ENCODE results near the gene HEG1. TPM values are rescaled to one million over a fixed set of nuclear protein-coding genes. Genes with fewer than 3 reads are reported as not detected.

Gene HEG1
- total RNA-seq, 5 donors from 2014 or later (not counting 1 experiment from before 2014, with no cell fraction given), result 22.6 to 27.6 (median 25.6) TPM

- peaks cover 28 to 34% of the 10 kb centered on the region in 2 experiments for H3K4me1 ChIP-seq (ENCODE audit: control insufficient read depth in 1 of 2, extremely low read depth in 1 of 2, insufficient read depth in 2 of 2, low read length in 2 of 2)
- Mint-ChIP-seq H3K4me3 (no peak overlapping the region), H3K9me3 (no peaks in the 10 kb centered on the region), H3K36me3 (peaks cover 63% of the 10 kb centered on the region), H3K4me1 (peaks cover 65 to 70% (median 69%) of the 10 kb centered on the region in 3 donors), H3K27ac (peak overlapping the region in 1 of 2 donors; percentile 17), H3K27me3 (no peaks in the 10 kb centered on the region)
- no peak for DNase-seq
- ChIA-PET POLR2A (no interaction called here), CTCF (no interaction called here)
- no peak overlapping the region for H3K4me3 ChIP-seq (ENCODE audit: control insufficient read depth in 1 of 2, extremely low read depth in 1 of 2, low read length in 1 of 2)
- WGBS (ENCODE audit: insufficient coverage), result 100% methylated on average over 1 of the region's 2 CpGs
- H3K27me3 ChIP-seq (replicated peaks in 1 of 2; ENCODE audit: control insufficient read depth in 2 of 2, extremely low read depth in 1 of 2, insufficient read depth in 2 of 2, low read length in 1 of 2), result no peaks in the 10 kb centered on the region
- no peak overlapping the region for H3K27ac ChIP-seq (ENCODE audit: low read length)
- peaks cover 13 to 46% of the 10 kb centered on the region in 2 donors for H3K36me3 ChIP-seq (ENCODE audit: control insufficient read depth in 2 of 2, extremely low read depth in 1 of 2, insufficient read depth in 1 of 2, low read length in 1 of 2)
- ATAC-seq (replicated peaks in 1 of 4), result no peak
- no peaks in the 10 kb centered on the region for H3K9me3 ChIP-seq
Observed at GRCh38 chr3:125025642-125026041, 30.2 kb downstream of the HEG1 start.

GRCh38 chr3:125024817-125025216, 31.0 kb downstream of the HEG1 start:
- POLR2A ChIA-PET, result interaction anchor here in 1 of 2 donors (0.6 kb wide), 1 partner anchor 325 kb away, joined by 3 read pairs; no protein-coding TSS in a partner anchor
- H3K4me3 Mint-ChIP-seq, result peak overlapping the region in 1 of 3 donors; percentile 41
- peaks cover 13 to 54% of the 10 kb centered on the region in 2 donors for H3K36me3 ChIP-seq (ENCODE audit: control insufficient read depth in 2 of 2, extremely low read depth in 1 of 2, insufficient read depth in 1 of 2, low read length in 1 of 2)

DNA sequence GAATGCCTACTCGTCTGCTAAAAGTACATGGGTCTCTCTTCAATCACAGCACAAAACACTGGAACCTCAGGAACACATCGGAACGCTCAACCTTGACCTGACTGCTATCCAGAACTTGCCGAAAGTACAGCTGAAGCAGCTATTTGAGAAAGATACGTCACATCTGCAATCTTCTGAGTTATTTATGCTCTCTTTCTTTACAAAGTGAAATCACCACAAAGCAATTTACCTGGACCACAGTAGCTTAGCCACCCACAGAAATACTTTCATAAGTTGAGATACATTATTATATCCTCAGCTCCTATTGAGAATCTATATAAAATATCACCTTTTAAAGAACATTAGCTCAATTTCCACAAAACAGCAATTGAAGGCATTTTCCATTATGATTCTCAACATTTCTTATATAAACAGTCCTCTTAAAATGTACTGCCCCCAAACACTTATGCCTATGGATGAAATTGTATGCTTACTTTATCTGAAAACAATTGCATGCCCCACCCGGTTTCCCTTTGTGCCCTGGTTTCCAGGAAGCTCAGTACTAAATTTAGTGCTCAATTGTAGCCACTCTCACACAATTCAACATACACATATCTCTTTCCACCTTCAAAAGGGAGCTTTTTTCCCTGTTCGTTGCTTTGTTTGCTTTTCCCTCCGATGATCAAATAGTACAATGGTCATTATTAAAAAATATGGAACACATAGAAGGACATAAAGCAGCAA, 31.8 kb downstream of the HEG1 start:
- Mint-ChIP-seq H3K27me3 (no peaks in the 10 kb centered on the region), H3K36me3 (peaks cover 69% of the 10 kb centered on the region), H3K4me3 (peak overlapping the region in 1 of 3 donors; percentile 41), H3K27ac (peak overlapping the region; percentile 41 to 81), H3K4me1 (peaks cover 68 to 71% (median 70%) of the 10 kb centered on the region in 3 donors), H3K9me3 (no peaks in the 10 kb centered on the region)
- ChIA-PET CTCF (interaction anchor here (0.5 to 0.6 kb wide), 3 partner anchors 11 to 332 kb away, joined by 3 read pairs; no protein-coding TSS in a partner anchor), POLR2A (interaction anchor here (0.6 to 1.0 kb wide), 3 partner anchors 9 to 325 kb away, joined by 3 read pairs; no protein-coding TSS in a partner anchor)
- Histone ChIP-seq H3K27ac (ENCODE audit: low read length) (no peak overlapping the region), H3K36me3 (ENCODE audit: control insufficient read depth in 2 of 2, extremely low read depth in 1 of 2, insufficient read depth in 1 of 2, low read length in 1 of 2) (peaks cover 14 to 58% of the 10 kb centered on the region in 2 donors), H3K27me3 (replicated peaks in 1 of 2; ENCODE audit: control insufficient read depth in 2 of 2, extremely low read depth in 1 of 2, insufficient read depth in 2 of 2, low read length in 1 of 2) (no peaks in the 10 kb centered on the region), H3K4me3 (ENCODE audit: control insufficient read depth in 1 of 2, extremely low read depth in 1 of 2, low read length in 1 of 2) (no peak overlapping the region), H3K4me1 (ENCODE audit: control insufficient read depth in 1 of 2, extremely low read depth in 1 of 2, insufficient read depth in 2 of 2, low read length in 2 of 2) (peaks cover 32 to 34% of the 10 kb centered on the region in 2 experiments), H3K9me3 (no peaks in the 10 kb centered on the region)
- ATAC-seq (replicated peaks in 1 of 4) (no peak), DNase-seq (no peak)
- WGBS (ENCODE audit: insufficient coverage), result 83% methylated on average over 5 of the region's 8 CpGs

More at GRCh38 chr3:125024817-125025216, 31.0 kb downstream of the HEG1 start:
- Mint-ChIP-seq H3K27ac (peak overlapping the region; percentile 44 to 87), H3K4me1 (peaks cover 60 to 65% (median 63%) of the 10 kb centered on the region in 3 donors), H3K9me3 (no peaks in the 10 kb centered on the region), H3K36me3 (peaks cover 62% of the 10 kb centered on the region), H3K27me3 (no peaks in the 10 kb centered on the region)
- CTCF ChIA-PET, result interaction anchor here (0.5 to 0.6 kb wide), 3 partner anchors 11 to 398 kb away, joined by 3 read pairs; no protein-coding TSS in a partner anchor
- no peak overlapping the region for H3K27ac ChIP-seq (ENCODE audit: low read length)
- H3K4me3 ChIP-seq (ENCODE audit: control insufficient read depth in 1 of 2, extremely low read depth in 1 of 2, low read length in 1 of 2), result peak overlapping the region in 1 of 2 donors; percentile 32
- H3K4me1 ChIP-seq (ENCODE audit: control insufficient read depth in 1 of 2, extremely low read depth in 1 of 2, insufficient read depth in 2 of 2, low read length in 2 of 2), result peaks cover 28 to 34% of the 10 kb centered on the region in 2 experiments
- no peaks in the 10 kb centered on the region for H3K27me3 ChIP-seq (replicated peaks in 1 of 2; ENCODE audit: control insufficient read depth in 2 of 2, extremely low read depth in 1 of 2, insufficient read depth in 2 of 2, low read length in 1 of 2)
- 100% methylated on average over 1 of the region's 5 CpGs for WGBS (ENCODE audit: insufficient coverage)
- DNase-seq (no peak), ATAC-seq (replicated peaks in 1 of 4) (no peak)
- no peaks in the 10 kb centered on the region for H3K9me3 ChIP-seq

GRCh38 chr3:125022206-125022605, 33.6 kb downstream of the HEG1 start:
- Histone ChIP-seq H3K9me3 (no peaks in the 10 kb centered on the region), H3K4me3 (ENCODE audit: control insufficient read depth in 1 of 2, extremely low read depth in 1 of 2, low read length in 1 of 2) (no peak overlapping the region), H3K27me3 (replicated peaks in 1 of 2; ENCODE audit: control insufficient read depth in 2 of 2, extremely low read depth in 1 of 2, insufficient read depth in 2 of 2, low read length in 1 of 2) (no peaks in the 10 kb centered on the region), H3K27ac (ENCODE audit: low read length) (no peak overlapping the region), H3K36me3 (ENCODE audit: control insufficient read depth in 2 of 2, extremely low read depth in 1 of 2, insufficient read depth in 1 of 2, low read length in 1 of 2) (peaks cover 13 to 49% of the 10 kb centered on the region in 2 donors), H3K4me1 (ENCODE audit: control insufficient read depth in 1 of 2, extremely low read depth in 1 of 2, insufficient read depth in 2 of 2, low read length in 2 of 2) (peaks cover 33 to 37% of the 10 kb centered on the region in 2 experiments)
- Mint-ChIP-seq H3K27ac (no peak overlapping the region), H3K4me3 (peak overlapping the region in 1 of 3 donors; percentile 37), H3K27me3 (no peaks in the 10 kb centered on the region), H3K4me1 (peaks cover 64 to 68% (median 65%) of the 10 kb centered on the region in 3 donors), H3K36me3 (peaks cover 62% of the 10 kb centered on the region), H3K9me3 (no peaks in the 10 kb centered on the region)
- ChIA-PET POLR2A (interaction anchor here in 1 of 2 donors (0.6 kb wide), 1 partner anchor 263 kb away, joined by 5 read pairs; no protein-coding TSS in a partner anchor), CTCF (interaction anchor here in 1 of 2 donors (0.6 to 0.8 kb wide), 2 partner anchors 20 to 386 kb away, joined by 3 read pairs; no protein-coding TSS in a partner anchor)
- ATAC-seq (replicated peaks in 1 of 4), result no peak
- peak in 1 of 35 experiments; percentile 11 for DNase-seq
- no CpG with 5 or more reads among the region's 2 CpGs for WGBS (ENCODE audit: insufficient coverage)

DNA sequence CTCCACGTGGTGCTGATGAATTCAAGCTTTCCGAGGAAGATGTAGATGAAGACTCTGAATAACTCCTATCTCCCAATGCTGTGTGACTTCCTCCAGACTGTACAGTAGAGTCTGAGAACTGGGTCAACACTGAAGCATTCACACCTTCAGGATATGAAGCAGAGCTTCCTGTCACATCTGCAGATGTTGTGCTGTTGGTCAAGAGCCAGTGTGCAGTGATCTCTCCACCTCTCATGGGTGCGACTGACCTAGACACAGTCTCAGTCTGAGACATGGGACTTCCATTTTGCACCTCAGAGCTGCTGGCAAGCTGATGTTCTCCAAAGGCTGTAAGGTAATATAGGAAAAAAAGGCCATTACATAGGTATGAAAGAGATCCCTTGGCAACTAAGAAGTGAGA, 36.5 kb downstream of the HEG1 start:
- Mint-ChIP-seq H3K36me3 (peaks cover 62% of the 10 kb centered on the region), H3K27ac (peak overlapping the region; percentile 58 to 73), H3K27me3 (no peaks in the 10 kb centered on the region), H3K4me3 (no peak overlapping the region), H3K4me1 (peaks cover 39 to 48% (median 46%) of the 10 kb centered on the region in 3 donors), H3K9me3 (no peaks in the 10 kb centered on the region)
- H3K27ac ChIP-seq (ENCODE audit: low read length), result peak overlapping the region; percentile 11
- no peaks in the 10 kb centered on the region for H3K9me3 ChIP-seq
- no peaks in the 10 kb centered on the region for H3K27me3 ChIP-seq (replicated peaks in 1 of 2; ENCODE audit: control insufficient read depth in 2 of 2, extremely low read depth in 1 of 2, insufficient read depth in 2 of 2, low read length in 1 of 2)
- peaks cover 16 to 53% of the 10 kb centered on the region in 2 donors for H3K36me3 ChIP-seq (ENCODE audit: control insufficient read depth in 2 of 2, extremely low read depth in 1 of 2, insufficient read depth in 1 of 2, low read length in 1 of 2)
- POLR2A ChIA-PET, result no interaction called here
- peaks cover 17 to 30% of the 10 kb centered on the region in 2 experiments for H3K4me1 ChIP-seq (ENCODE audit: control insufficient read depth in 1 of 2, extremely low read depth in 1 of 2, insufficient read depth in 2 of 2, low read length in 2 of 2)
- 80% methylated on average over 1 of the region's 3 CpGs for WGBS (ENCODE audit: insufficient coverage)
- H3K4me3 ChIP-seq (ENCODE audit: control insufficient read depth in 1 of 2, extremely low read depth in 1 of 2, low read length in 1 of 2), result no peak overlapping the region
- CTCF ChIA-PET, result interaction anchor here in 1 of 2 donors (0.7 to 1.0 kb wide), 2 partner anchors 35 to 100 kb away, joined by 3 to 6 read pairs; no protein-coding TSS in a partner anchor
- peak in 2 of 4 experiments; percentile 28 to 53 for ATAC-seq (replicated peaks in 1 of 4)
- peak in 1 of 35 experiments; percentile 23 for DNase-seq

- DNase-seq (no peak), ATAC-seq (replicated peaks in 1 of 4) (no peak)
- H3K4me1 Mint-ChIP-seq, result peaks cover 22 to 29% (median 27%) of the 10 kb centered on the region in 3 donors
- H3K27ac ChIP-seq (ENCODE audit: low read length), result no peak overlapping the region
- POLR2A ChIA-PET, result no interaction called here
- H3K9me3 ChIP-seq, result no peaks in the 10 kb centered on the region
- peaks cover 4 to 22% of the 10 kb centered on the region in 2 experiments for H3K4me1 ChIP-seq (ENCODE audit: control insufficient read depth in 1 of 2, extremely low read depth in 1 of 2, insufficient read depth in 2 of 2, low read length in 2 of 2)
- H3K27me3 Mint-ChIP-seq, result no peaks in the 10 kb centered on the region
- no peaks in the 10 kb centered on the region for H3K9me3 Mint-ChIP-seq
- peaks cover 73% of the 10 kb centered on the region for H3K36me3 Mint-ChIP-seq
- H3K27ac Mint-ChIP-seq, result no peak overlapping the region
- H3K36me3 ChIP-seq (ENCODE audit: control insufficient read depth in 2 of 2, extremely low read depth in 1 of 2, insufficient read depth in 1 of 2, low read length in 1 of 2), result peaks cover 16 to 64% of the 10 kb centered on the region in 2 donors
- no CpG with 5 or more reads among the region's 2 CpGs for WGBS (ENCODE audit: insufficient coverage)
- no peak overlapping the region for H3K4me3 ChIP-seq (ENCODE audit: control insufficient read depth in 1 of 2, extremely low read depth in 1 of 2, low read length in 1 of 2)
- H3K27me3 ChIP-seq (replicated peaks in 1 of 2; ENCODE audit: control insufficient read depth in 2 of 2, extremely low read depth in 1 of 2, insufficient read depth in 2 of 2, low read length in 1 of 2), result no peaks in the 10 kb centered on the region
- no peak overlapping the region for H3K4me3 Mint-ChIP-seq
- CTCF ChIA-PET, result no interaction called here
Observed at GRCh38 chr3:125017406-125017805, 38.4 kb downstream of the HEG1 start.

Data from T-cell (primary cell).